ENCODE data around the gene CPB1. TPM values are rescaled to one million over a fixed set of nuclear protein-coding genes. Genes with fewer than 3 reads are reported as not detected.
A peak's percentile ranks its signal among the peaks of the same experiment; 100 is the strongest.

The CPB1 gene
- total and polyA plus RNA-seq, 12 donors = 0.29 to 3.2 (median 2.1) TPM; not detected in 4

GRCh38 chr3:148861277-148861869, 33.8 kb downstream of the CPB1 start:
- WGBS, 2 donors = 4 to 7% methylated on average over 1 of the region's 1 CpG
- ATAC-seq (peak in 1 of 8 donors; percentile 51), DNase-seq (no peak)
- no peaks in the 10 kb centered on the region for H3K9me3 ChIP-seq
- H3K27me3 ChIP-seq = peaks cover 0 to 16% (median 7%) of the 10 kb centered on the region in 7 donors
- TF ChIP-seq, protein P1, sequence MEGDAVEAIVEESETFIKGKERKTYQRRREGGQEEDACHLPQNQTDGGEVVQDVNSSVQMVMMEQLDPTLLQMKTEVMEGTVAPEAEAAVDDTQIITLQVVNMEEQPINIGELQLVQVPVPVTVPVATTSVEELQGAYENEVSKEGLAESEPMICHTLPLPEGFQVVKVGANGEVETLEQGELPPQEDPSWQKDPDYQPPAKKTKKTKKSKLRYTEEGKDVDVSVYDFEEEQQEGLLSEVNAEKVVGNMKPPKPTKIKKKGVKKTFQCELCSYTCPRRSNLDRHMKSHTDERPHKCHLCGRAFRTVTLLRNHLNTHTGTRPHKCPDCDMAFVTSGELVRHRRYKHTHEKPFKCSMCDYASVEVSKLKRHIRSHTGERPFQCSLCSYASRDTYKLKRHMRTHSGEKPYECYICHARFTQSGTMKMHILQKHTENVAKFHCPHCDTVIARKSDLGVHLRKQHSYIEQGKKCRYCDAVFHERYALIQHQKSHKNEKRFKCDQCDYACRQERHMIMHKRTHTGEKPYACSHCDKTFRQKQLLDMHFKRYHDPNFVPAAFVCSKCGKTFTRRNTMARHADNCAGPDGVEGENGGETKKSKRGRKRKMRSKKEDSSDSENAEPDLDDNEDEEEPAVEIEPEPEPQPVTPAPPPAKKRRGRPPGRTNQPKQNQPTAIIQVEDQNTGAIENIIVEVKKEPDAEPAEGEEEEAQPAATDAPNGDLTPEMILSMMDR (IDR thresholded peaks at IDR 0.05) = peak; percentile 58 to 85 (median 80)
- intact Hi-C loops (cut with DNase I) = loop anchor here in 8 of 10 donors (1.0 to 10.0 kb wide), 9 partner anchors 81 to 413 kb away; no protein-coding TSS in a partner anchor
- H3K4me3 ChIP-seq = no peak overlapping the region
- H3K27ac ChIP-seq = no peak overlapping the region
- H3K36me3 ChIP-seq = no peaks in the 10 kb centered on the region
- H3K4me1 ChIP-seq = no peaks in the 10 kb centered on the region

- DNase-seq (no peak), ATAC-seq (no peak)
- Histone ChIP-seq H3K9me3 (no peaks in the 10 kb centered on the region), H3K4me3 (no peak overlapping the region), H3K36me3 (no peaks in the 10 kb centered on the region), H3K4me1 (no peaks in the 10 kb centered on the region), H3K27ac (no peak overlapping the region), H3K27me3 (peaks cover 0 to 25% (median 9%) of the 10 kb centered on the region in 7 donors)
- 15 to 22% methylated on average over 4 of the region's 4 CpGs for WGBS, 2 donors
- TF ChIP-seq, protein P1 (IDR thresholded peaks at IDR 0.05) = no peak
- intact Hi-C loops (cut with DNase I) = loop anchor here in 8 of 10 donors (2.0 to 10.0 kb wide), 7 partner anchors 79 to 412 kb away; no protein-coding TSS in a partner anchor
Measured at GRCh38 chr3:148863297-148863696, 35.7 kb downstream of the CPB1 start.

DNA sequence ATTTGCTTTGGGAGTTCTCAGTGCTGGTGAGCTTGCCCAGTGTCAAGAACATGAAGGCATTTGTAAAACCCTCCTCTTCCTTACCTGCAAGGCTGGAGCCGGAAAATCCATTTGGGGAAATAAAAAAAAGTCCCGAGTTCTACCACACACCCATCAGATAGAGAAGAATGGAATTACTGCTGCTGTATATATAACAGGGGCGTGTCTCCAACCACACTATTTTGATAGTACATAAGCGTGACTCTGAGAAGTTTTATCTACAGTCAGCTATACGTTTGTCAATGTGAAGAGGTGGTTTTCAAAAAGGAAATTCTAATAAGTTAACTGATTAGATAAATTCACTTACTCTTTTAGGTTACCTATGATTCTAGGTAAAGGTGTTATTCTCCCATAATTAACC, 36.2 kb downstream of the CPB1 start:
- DNase-seq (no peak), ATAC-seq (no peak)
- WGBS, 2 donors = 61 to 63% methylated on average over 5 of the region's 5 CpGs
- Histone ChIP-seq H3K4me1 (no peaks in the 10 kb centered on the region), H3K9me3 (no peaks in the 10 kb centered on the region), H3K27ac (no peak overlapping the region), H3K36me3 (no peaks in the 10 kb centered on the region), H3K27me3 (peaks cover 0 to 25% (median 9%) of the 10 kb centered on the region in 7 donors), H3K4me3 (no peak overlapping the region)
- intact Hi-C loops (cut with DNase I) = loop anchor here in 8 of 10 donors (2.0 to 10.0 kb wide), 7 partner anchors 78 to 411 kb away; no protein-coding TSS in a partner anchor
- TF ChIP-seq, protein P1 (IDR thresholded peaks at IDR 0.05) = no peak

- Histone ChIP-seq H3K9me3 (no peaks in the 10 kb centered on the region), H3K27ac (no peak within 1 kb of the TSS), H3K4me1 (no peaks in the 10 kb centered on the region), H3K4me3 (no peak within 1 kb of the TSS), H3K27me3 (peaks cover 0 to 25% (median 9%) of the 10 kb centered on the region in 7 donors), H3K36me3 (no peaks in the 10 kb centered on the region)
- DNase-seq (no peak), ATAC-seq (no peak)
- intact Hi-C loops (cut with DNase I) = loop anchor here in 4 of 10 donors (10.0 kb wide), 3 partner anchors 80 to 410 kb away; no protein-coding TSS in a partner anchor
- 83 to 89% methylated on average over 1 of the region's 1 CpG for WGBS, 2 donors
- TF ChIP-seq, protein P1 (IDR thresholded peaks at IDR 0.05) = no peak
Measured at GRCh38 chr3:148865049-148865448, 37.4 kb downstream of the CPB1 start, which contains the start of gene CPA3. CPA3 (plus strand) TSS chr3:148865296; CDS start chr3:148865308, 12 bp downstream.
